Smooth muscle cell of the brain vasculature (primary cell): ENCODE data around the gene PCDHGA2.
A peak's percentile ranks its signal among the peaks of the same experiment; 100 is the strongest.
"Not testable (repeated sequence)": the region's sequence is repeated elsewhere in the genome, so short reads cannot be mapped to it uniquely, and the experiment has no call there.

Experiments
- DNase-seq: peaks from one replicate; pipeline ENCODE4 v3.0.0-alpha.2; 2012; ENCODE audit warnings: low read depth, low spot score

The PCDHGA2 gene

GRCh38 chr5:141338538-141339306 lies at the start of gene PCDHGA2:
Gene PCDHGA2, plus strand, starts transcription at chr5:141338760.
- no peak for DNase-seq

- no peak for DNase-seq
These were observed 40.2 kb upstream of the PCDHGA2 start for GRCh38 chr5:141298376-141298775.

- DNase-seq = no peak
These were observed 34.8 kb upstream of the PCDHGA2 start, which contains the start of gene SLC25A2 for GRCh38 chr5:141303756-141304155. Gene SLC25A2, minus strand, starts transcription at chr5:141304049. Its CDS starts 184 bp downstream, at chr5:141303865.

- no peak for DNase-seq
These were observed 31.9 kb upstream of the PCDHGA2 start for GRCh38 chr5:141306630-141307029.

- no peak for DNase-seq
These were observed 24.8 kb upstream of the PCDHGA2 start for GRCh38 chr5:141313711-141314110.

- DNase-seq = not testable (repeated sequence)
These were observed 21.6 kb upstream of the PCDHGA2 start for GRCh38 chr5:141316963-141317362.

GRCh38 chr5:141319202-141319601 lies 19.4 kb upstream of the PCDHGA2 start:
- DNase-seq = no peak

- DNase-seq = no peak
These were observed 18.9 kb upstream of the PCDHGA2 start for GRCh38 chr5:141319699-141320098.

GRCh38 chr5:141320225-141321169 lies 18.1 kb upstream of the PCDHGA2 start, which contains the start of gene TAF7:
Gene TAF7, minus strand, starts transcription at chr5:141320784. Its CDS starts 740 bp downstream, at chr5:141320044.
- DNase-seq = peak; percentile 91

- no peak for DNase-seq
These were observed 16.3 kb upstream of the PCDHGA2 start for GRCh38 chr5:141322261-141322660.

GRCh38 chr5:141326088-141326854 lies 12.3 kb upstream of the PCDHGA2 start:
- DNase-seq = no peak

GRCh38 chr5:141328231-141328630 lies 10.3 kb upstream of the PCDHGA2 start:
- DNase-seq = no peak

GRCh38 chr5:141330299-141331080 lies 8.1 kb upstream of the PCDHGA2 start, which contains the start of gene PCDHGA1:
Gene PCDHGA1, plus strand, starts transcription at chr5:141330514.
- DNase-seq = no peak

GRCh38 chr5:141332571-141332970 lies 6.0 kb upstream of the PCDHGA2 start:
- not testable (repeated sequence) for DNase-seq

- not testable (repeated sequence) for DNase-seq
These were observed 2.3 kb downstream of the PCDHGA2 start for GRCh38 chr5:141340781-141341354.

- no peak for DNase-seq
These were observed 4.2 kb downstream of the PCDHGA2 start for GRCh38 chr5:141342773-141343172.

GRCh38 chr5:141343242-141343952 lies 4.8 kb downstream of the PCDHGA2 start, which contains the start of gene PCDHGA3:
Gene PCDHGA3, plus strand, starts transcription at chr5:141343829. Its CDS starts 205 bp downstream, at chr5:141344034.
- DNase-seq = no peak

- DNase-seq = no peak
These were observed 5.4 kb downstream of the PCDHGA2 start for GRCh38 chr5:141343953-141344463.

- DNase-seq = no peak
These were observed 6.8 kb downstream of the PCDHGA2 start for GRCh38 chr5:141345327-141345726.
